Erythroblast (primary cell): Measurements from ENCODE around the gene P2RX4.

Experiments used
- GATA1 ChIP-seq: IDR thresholded peaks from 2 replicates; pipeline ENCODE4 v1.6.1; 2011; ENCODE audit warnings: low read depth, mild to moderate bottlenecking, control low read depth, low read length, moderate library complexity
- POLR2A ChIP-seq: IDR thresholded peaks from 2 replicates; pipeline ENCODE4 v1.6.1; 2011; ENCODE audit warnings: mild to moderate bottlenecking, low read length

- TF ChIP-seq POLR2A (no peak), GATA1 (no peak)
Observed at GRCh38 chr12:121222847-121223246, 12.9 kb downstream of the P2RX4 start.
